Neural cell (in vitro differentiated cells): ENCODE data around the gene ST3GAL3.

ENCODE experiments used
- CTCF ChIP-seq: fragments of 450-650 bp; IDR thresholded peaks from 2 replicates; pipeline ENCODE4 v1.5.1; 2014; ENCODE audit warnings: antibody characterized with exemption, mild to moderate bottlenecking, moderate library complexity; ENCODE audit not compliant: poor library complexity, severe bottlenecking
- EP300 ChIP-seq: fragments of 450-650 bp; conservative IDR thresholded peaks from 2 replicates; pipeline ENCODE4 v1.6.1; 2014; ENCODE audit warnings: antibody characterized with exemption, mild to moderate bottlenecking, moderate library complexity; ENCODE audit not compliant: poor library complexity, severe bottlenecking
- EZH2 ChIP-seq: fragments of 200-600, 300-800 bp; shearing (Covaris generic), sonication (generic); IDR thresholded peaks from 2 replicates; pipeline ENCODE4 v1.6.1; 2014; ENCODE audit warnings: antibody characterized with exemption, low read length, borderline replicate concordance, mild to moderate bottlenecking; ENCODE audit not compliant: insufficient read depth, poor library complexity, severe bottlenecking
- TAF1 ChIP-seq: IDR thresholded peaks from 2 replicates; pipeline ENCODE4 v1.6.1; 2012; ENCODE audit warnings: low read depth

GRCh38 chr1:43836267-43836951 lies 129.1 kb downstream of the ST3GAL3 start:
- TF ChIP-seq EP300 (no peak), CTCF (no peak), TAF1 (no peak), EZH2 (no peak)
